IMR-90 (cell line): ENCODE data around the gene NAV2. TPM values are rescaled to one million over a fixed set of nuclear protein-coding genes. Genes with fewer than 3 reads are reported as not detected.
A peak's percentile ranks its signal among the peaks of the same experiment; 100 is the strongest.

ENCODE experiments used
- ATAC-seq: fragments of 200-7000 bp; cut with Tn5 transposase; 2 replicates; pipeline ENCODE4 v1.9.1; 2020; ENCODE audit warnings: low read depth, mild to moderate bottlenecking, moderate library complexity
- BruUV-seq: library from RNA; stranded (reverse); fragments of 400-500 nt; replicated peaks from 2 replicates; lab custom pipeline; 2021; lab: Mats Ljungman, UMichigan
- CTCF ChIA-PET: fragments of 300-600 bp; formaldehyde crosslinking; extraction: SDS; loops from one replicate; lab custom pipeline; 2021; ENCODE audit warnings: antibody characterized with exemption; lab: Yijun Ruan, JAX
- POLR2A ChIA-PET: fragments of 300-600 bp; sonication (Branson Sonifier 250); formaldehyde crosslinking; loops from one replicate; lab custom pipeline; 2022; ENCODE audit warnings: antibody characterized with exemption; ENCODE audit not compliant: unreplicated experiment; lab: Charles Lee
- DNase-seq: peaks from one replicate; pipeline ENCODE4 v3.0.0; 2013
- H2AFZ ChIP-seq: replicated peaks from 2 replicates; pipeline ENCODE3; 2013; ENCODE audit warnings: low read length, mild to moderate bottlenecking; ENCODE audit not compliant: poor library complexity
- H2AK5ac ChIP-seq: 2 replicates; pipeline ENCODE4 v1.6.1; 2013; ENCODE audit warnings: low read depth, low read length, inconsistent platforms
- H2AK9ac ChIP-seq: replicated peaks from 2 replicates; pipeline ENCODE3; 2013; ENCODE audit warnings: mild to moderate bottlenecking, low read depth, low read length, moderate library complexity; ENCODE audit not compliant: poor library complexity
- H2BK120ac ChIP-seq: 2 replicates; pipeline ENCODE4 v1.6.1; 2013; ENCODE audit warnings: low read depth, low read length, inconsistent platforms
- H2BK15ac ChIP-seq: 3 replicates; pipeline ENCODE4 v1.6.1; 2013; ENCODE audit warnings: low read depth, low read length, inconsistent platforms
- H2BK20ac ChIP-seq: 2 replicates; pipeline ENCODE4 v1.6.1; 2013; ENCODE audit warnings: low read depth, mild to moderate bottlenecking, inconsistent platforms, low read length, moderate library complexity
- H2BK5ac ChIP-seq: 2 replicates; pipeline ENCODE4 v1.6.1; 2013; ENCODE audit warnings: mild to moderate bottlenecking, low read depth, low read length, inconsistent platforms; ENCODE audit not compliant: poor library complexity, severe bottlenecking
- H3K14ac ChIP-seq: replicated peaks from 2 replicates; pipeline ENCODE4 v1.6.1; 2013; ENCODE audit warnings: low read depth, low read length, inconsistent platforms
- H3K18ac ChIP-seq: 2 replicates; pipeline ENCODE4 v1.6.1; 2013; ENCODE audit warnings: low read depth, low read length, control low read depth
- H3K23ac ChIP-seq: 2 replicates; pipeline ENCODE4 v1.6.1; 2013; ENCODE audit warnings: low read depth, low read length, inconsistent platforms
- H3K27ac ChIP-seq: 2 replicates; pipeline ENCODE4 v1.5.1; 2013; ENCODE audit warnings: mild to moderate bottlenecking, control low read depth, low read length; ENCODE audit not compliant: insufficient read depth
- H3K27me3 ChIP-seq: 2 replicates; pipeline ENCODE4 v1.6.1; 2013; ENCODE audit warnings: low read length; ENCODE audit not compliant: control insufficient read depth, insufficient read depth
- H3K36me3 ChIP-seq: 2 replicates; pipeline ENCODE4 v1.6.1; 2013; ENCODE audit warnings: low read length, mixed read lengths; ENCODE audit not compliant: control insufficient read depth, insufficient read depth
- H3K4ac ChIP-seq: 2 replicates; pipeline ENCODE4 v1.6.1; 2013; ENCODE audit warnings: low read depth, low read length, inconsistent platforms
- H3K4me1 ChIP-seq: 2 replicates; pipeline ENCODE4 v1.6.1; 2013; ENCODE audit warnings: low read length, mixed read lengths; ENCODE audit not compliant: control insufficient read depth, insufficient read depth
- H3K4me2 ChIP-seq: 2 replicates; pipeline ENCODE4 v1.6.1; 2013; ENCODE audit warnings: low read depth, mild to moderate bottlenecking, control low read depth, low read length, moderate library complexity
- H3K4me3 ChIP-seq: 2 replicates; pipeline ENCODE4 v1.5.1; 2013; ENCODE audit warnings: low read depth, mild to moderate bottlenecking, control low read depth, low read length, moderate library complexity; ENCODE audit not compliant: insufficient read depth
- H3K56ac ChIP-seq: 2 replicates; pipeline ENCODE4 v1.6.1; 2013; ENCODE audit warnings: low read length, inconsistent platforms; ENCODE audit not compliant: insufficient read depth; ENCODE audit errors: extremely low read depth
- H3K79me1 ChIP-seq, 2 experiments: 2 replicates each; pipeline ENCODE4 v1.6.1; 2013; ENCODE audit warnings: low read length in 2 of 2, inconsistent platforms in 1 of 2, low read depth in 1 of 2
- H3K9ac ChIP-seq: 2 replicates; pipeline ENCODE4 v1.6.1; 2013; ENCODE audit warnings: low read depth, low read length, control low read depth
- H3K9me1 ChIP-seq: 2 replicates; pipeline ENCODE4 v1.6.1; 2013; ENCODE audit warnings: low read length, inconsistent platforms; ENCODE audit not compliant: insufficient read depth
- H3K9me3 ChIP-seq: 2 replicates; pipeline ENCODE4 v1.6.1; 2013; ENCODE audit warnings: low read length; ENCODE audit not compliant: control insufficient read depth, insufficient read depth
- H4K20me1 ChIP-seq: 2 replicates; pipeline ENCODE4 v1.6.1; 2013; ENCODE audit warnings: low read length, inconsistent platforms; ENCODE audit not compliant: insufficient read depth
- H4K5ac ChIP-seq: 2 replicates; pipeline ENCODE4 v1.6.1; 2013; ENCODE audit warnings: mild to moderate bottlenecking, low read depth, low read length, control low read depth
- H4K8ac ChIP-seq, 2 experiments: 2 replicates each; pipeline ENCODE4 v1.6.1; 2013; ENCODE audit warnings: low read depth in 2 of 2, low read length in 2 of 2, control low read depth in 1 of 2, inconsistent platforms in 1 of 2
- H4K91ac ChIP-seq: 2 replicates; pipeline ENCODE4 v1.6.1; 2013; ENCODE audit warnings: low read depth, low read length, inconsistent platforms; ENCODE audit not compliant: insufficient read depth
- BHLHE40 ChIP-seq: fragments of 150-350 bp; IDR thresholded peaks from 2 replicates; pipeline ENCODE4 v1.6.1; 2016; ENCODE audit warnings: mild to moderate bottlenecking, low read depth, low read length
- CEBPB ChIP-seq: IDR thresholded peaks from 2 replicates; pipeline ENCODE4 v1.6.1; 2012; ENCODE audit warnings: low read depth, low read length, improper control_type of control experiment
- CTCF ChIP-seq: conservative IDR thresholded peaks from 2 replicates; pipeline ENCODE4 v1.5.1; 2012; ENCODE audit warnings: mild to moderate bottlenecking, low read depth, low read length, improper control_type of control experiment
- ELK1 ChIP-seq: fragments of 150-350 bp; IDR thresholded peaks from 2 replicates; pipeline ENCODE4 v1.6.1; 2016; ENCODE audit warnings: low read depth, mild to moderate bottlenecking, low read length, moderate library complexity, borderline replicate concordance
- FOS ChIP-seq: fragments of 150-350 bp; IDR thresholded peaks from 2 replicates; pipeline ENCODE4 v1.6.1; 2016; ENCODE audit warnings: low read depth, low read length
- MAFK ChIP-seq: IDR thresholded peaks from 2 replicates; pipeline ENCODE4 v1.6.1; 2012; ENCODE audit warnings: low read depth, low read length, improper control_type of control experiment
- MAZ ChIP-seq: IDR thresholded peaks from 2 replicates; pipeline ENCODE4 v1.6.1; 2012; ENCODE audit warnings: low read depth, mild to moderate bottlenecking, low read length, improper control_type of control experiment, moderate library complexity, borderline replicate concordance
- MXI1 ChIP-seq: IDR thresholded peaks from 2 replicates; pipeline ENCODE4 v1.6.1; 2012; ENCODE audit warnings: low read depth, mild to moderate bottlenecking, low read length, moderate library complexity, borderline replicate concordance
- NFE2L2 ChIP-seq: fragments of 150-350 bp; IDR thresholded peaks from 2 replicates; pipeline ENCODE4 v1.6.1; 2016; ENCODE audit warnings: low read depth, mild to moderate bottlenecking, low read length
- POLR2A ChIP-seq: IDR thresholded peaks from 2 replicates; pipeline ENCODE4 v1.6.1; 2012; ENCODE audit warnings: mild to moderate bottlenecking, low read depth, low read length
- RCOR1 ChIP-seq: IDR thresholded peaks from 2 replicates; pipeline ENCODE4 v1.6.1; 2012; ENCODE audit warnings: mild to moderate bottlenecking, low read length, improper control_type of control experiment; ENCODE audit not compliant: insufficient replicate concordance
- SMC3 ChIP-seq: fragments of 150-350 bp; IDR thresholded peaks from 2 replicates; pipeline ENCODE4 v1.6.1; 2016; ENCODE audit warnings: low read depth, mild to moderate bottlenecking, antibody characterized with exemption, low read length, moderate library complexity
- WGBS, 2 experiments: methylation state at CpG; one replicate each; pipeline versions ENCODE4 v1.1.5 to v1.1.7; 2013; ENCODE audit warnings: missing lambda C conversion rate in 2 of 2; ENCODE audit not compliant: insufficient read length in 1 of 2; ENCODE audit errors: extremely low coverage in 2 of 2; 5-methylcytosine and 5-hydroxymethylcytosine counted together
- dilution Hi-C: fragments of 300-500 bp; cut with HindIII; formaldehyde crosslinking; loops from one replicate; pipeline ENCODE4 v1.14.3; 2018; ENCODE audit warnings: low sequenced_read_pairs; ENCODE audit not compliant: unreplicated experiment
- in situ Hi-C: fragments of 300-500 bp; cut with MboI; formaldehyde crosslinking; loops from 3 replicates; pipeline ENCODE4 v1.14.3; 2019; ENCODE audit warnings: low sequenced_read_pairs, inconsistent platforms, mixed read lengths
- intact Hi-C: fragments of 100-400 bp; cut with micrococcal nuclease; formaldehyde crosslinking; loops from 2 replicates; pipeline ENCODE4 v1.10.0; 2022
- polyA plus RNA-seq, 3 experiments: library from polyadenylated mRNA; depleted of rRNA; stranded (reverse); fragments of >200 nt; gene quantifications; 2 replicates each; pipeline ENCODE4 v1.2.3, GENCODE V29; 2012; ENCODE audit warnings: low replicate concordance in 1 of 3
- total RNA-seq: library from RNA; depleted of rRNA; stranded (reverse); fragments of >200 nt; gene quantifications from 2 replicates; pipeline ENCODE4 v1.2.3, GENCODE V29; 2012

The NAV2 gene
- total and polyA plus RNA-seq, 2 of the 4 experiments (the other 2 are of a cell fraction) = 4.5 to 12.6 TPM

- H4K20me1 ChIP-seq = no peaks in the 10 kb centered on the region; the same call in 1 of the 2 replicates
- BruUV-seq = no TSS peak
- peak overlapping the region; percentile 0; the same call in 1 of the 2 replicates for H3K14ac ChIP-seq
- H2AFZ ChIP-seq = no peak overlapping the region
- TF ChIP-seq POLR2A = no peak
- no peak for TF ChIP-seq ELK1
- TF ChIP-seq RCOR1 = peak; percentile 44
- TF ChIP-seq MAFK = no peak
- peak; percentile 85 for TF ChIP-seq FOS
- TF ChIP-seq NFE2L2 = no peak
- no peak for TF ChIP-seq MXI1
- peak; percentile 83 for TF ChIP-seq CEBPB
- no peak for TF ChIP-seq CTCF
- TF ChIP-seq BHLHE40 = peak; percentile 50; the same call in 1 of the 2 replicates
- TF ChIP-seq MAZ = no peak; the same call in 1 of the 2 replicates
- TF ChIP-seq SMC3 = no peak
- H2BK20ac ChIP-seq = peak overlapping the region; percentile 59; the same call in 1 of the 2 replicates
- H4K8ac ChIP-seq = no peak overlapping the region
- intact Hi-C loops = no loop called here
- H3K4me3 ChIP-seq = no peak overlapping the region
- H2BK5ac ChIP-seq = peak overlapping the region; percentile 69
- no peaks in the 10 kb centered on the region for H3K27me3 ChIP-seq
- H3K79me1 ChIP-seq = peaks cover 18 to 45% of the 10 kb centered on the region in 2 experiments
- no peak overlapping the region for H3K9ac ChIP-seq
- peaks cover 26% of the 10 kb centered on the region; the same call in 1 of the 2 replicates for H3K9me1 ChIP-seq
- H2AK5ac ChIP-seq = no peak overlapping the region
- H2BK120ac ChIP-seq = peak overlapping the region; percentile 62; the same call in 1 of the 2 replicates
- H2AK9ac ChIP-seq = no peak overlapping the region
- in situ Hi-C loops = no loop called here
- no CpG with 5 or more reads among the region's 4 CpGs for WGBS, 2 experiments
- H2BK15ac ChIP-seq = no peak overlapping the region
- H3K27ac ChIP-seq = peak overlapping the region; percentile 31; the same call in 1 of the 2 replicates
- no peak overlapping the region for H3K23ac ChIP-seq
- no peak overlapping the region for H4K91ac ChIP-seq
- dilution Hi-C loops = no loop called here
- ChIA-PET POLR2A (no interaction called here), CTCF (interaction anchor here (1.0 to 1.6 kb wide), 3 partner anchors 9 to 170 kb away, joined by 3 to 4 read pairs (median 3); no protein-coding TSS in a partner anchor)
- H3K9me3 ChIP-seq = no peaks in the 10 kb centered on the region
- peak; percentile 97 for DNase-seq
- H4K5ac ChIP-seq = no peak overlapping the region
- peak overlapping the region; percentile 13; the same call in 1 of the 2 replicates for H3K4me2 ChIP-seq
- no peak overlapping the region; the same call in 1 of the 2 replicates for H3K56ac ChIP-seq
- peaks cover 8% of the 10 kb centered on the region for H3K36me3 ChIP-seq
- H3K18ac ChIP-seq = peak overlapping the region; percentile 10
- no peak overlapping the region for H3K4ac ChIP-seq
- peak; percentile 81 for ATAC-seq
- H3K4me1 ChIP-seq = peaks cover 13% of the 10 kb centered on the region
Observed at GRCh38 chr11:19962801-19963175, 250.2 kb downstream of the NAV2 start.
